Measurements from ENCODE around the gene AFMID.

The AFMID gene

GRCh38 chr17:78228176-78228575, 41.0 kb downstream of the AFMID start:
- no peak for ATAC-seq (ENCODE audit: insufficient read depth, low read depth)
- Histone ChIP-seq H3K9me3 (ENCODE audit: insufficient read depth, low read length, severe bottlenecking) (no peaks in the 10 kb centered on the region), H3K4me1 (ENCODE audit: insufficient read depth, low read length) (no peaks in the 10 kb centered on the region), H3K9ac (ENCODE audit: low read depth, low read length) (no peak overlapping the region), H3K4me2 (ENCODE audit: insufficient read depth, low read length) (no peak overlapping the region), H3K4me3 (ENCODE audit: low read depth in 1 of 2, low read length in 2 of 2) (no peak overlapping the region), H3K79me2 (ENCODE audit: insufficient read depth, low read length) (no peaks in the 10 kb centered on the region), H3K27ac (ENCODE audit: low read length) (no peak overlapping the region), H3K36me3 (ENCODE audit: insufficient read depth, low read length) (peaks cover 19% of the 10 kb centered on the region), H3K27me3 (ENCODE audit: insufficient read depth, low read length, poor library complexity) (no peaks in the 10 kb centered on the region), H4K20me1 (ENCODE audit: insufficient read depth, low read length) (no peaks in the 10 kb centered on the region), H2AFZ (ENCODE audit: low read depth, low read length) (no peak overlapping the region)
- no peak for TF ChIP-seq EZH2 (IDR thresholded peaks at IDR 0.05; ENCODE audit: borderline replicate concordance, low read depth, low read length, severe bottlenecking)
- no peak for TF ChIP-seq CTCF (IDR thresholded peaks at IDR 0.05; ENCODE audit: borderline replicate concordance, extremely low read depth, low read length, poor library complexity, severe bottlenecking)
- DNase-seq, result no peak

- Histone ChIP-seq H3K4me3 (ENCODE audit: low read depth in 1 of 2, low read length in 2 of 2) (no peak overlapping the region), H3K4me1 (ENCODE audit: insufficient read depth, low read length) (no peaks in the 10 kb centered on the region), H3K9me3 (ENCODE audit: insufficient read depth, low read length, severe bottlenecking) (no peaks in the 10 kb centered on the region), H3K27ac (ENCODE audit: low read length) (no peak overlapping the region), H3K4me2 (ENCODE audit: insufficient read depth, low read length) (no peak overlapping the region), H3K36me3 (ENCODE audit: insufficient read depth, low read length) (no peaks in the 10 kb centered on the region), H3K79me2 (ENCODE audit: insufficient read depth, low read length) (no peaks in the 10 kb centered on the region), H4K20me1 (ENCODE audit: insufficient read depth, low read length) (no peaks in the 10 kb centered on the region), H3K9ac (ENCODE audit: low read depth, low read length) (no peak overlapping the region), H2AFZ (ENCODE audit: low read depth, low read length) (no peak overlapping the region), H3K27me3 (ENCODE audit: insufficient read depth, low read length, poor library complexity) (no peaks in the 10 kb centered on the region)
- no peak for TF ChIP-seq EZH2 (IDR thresholded peaks at IDR 0.05; ENCODE audit: borderline replicate concordance, low read depth, low read length, severe bottlenecking)
- no peak for TF ChIP-seq CTCF (IDR thresholded peaks at IDR 0.05; ENCODE audit: borderline replicate concordance, extremely low read depth, low read length, poor library complexity, severe bottlenecking)
- no peak for ATAC-seq (ENCODE audit: insufficient read depth, low read depth)
- no peak for DNase-seq
Observed at GRCh38 chr17:78230252-78230962, 43.2 kb downstream of the AFMID start.

- H3K36me3 ChIP-seq (ENCODE audit: insufficient read depth, low read length), result no peaks in the 10 kb centered on the region
- no peaks in the 10 kb centered on the region for H3K9me3 ChIP-seq (ENCODE audit: insufficient read depth, low read length, severe bottlenecking)
- TF ChIP-seq EZH2 (IDR thresholded peaks at IDR 0.05; ENCODE audit: borderline replicate concordance, low read depth, low read length, severe bottlenecking) (no peak), CTCF (IDR thresholded peaks at IDR 0.05; ENCODE audit: borderline replicate concordance, extremely low read depth, low read length, poor library complexity, severe bottlenecking) (no peak)
- no peak within 1 kb of the TSS for H3K27ac ChIP-seq (ENCODE audit: low read length)
- ATAC-seq (ENCODE audit: insufficient read depth, low read depth) (no peak), DNase-seq (no peak)
- no peak within 1 kb of the TSS for H3K4me2 ChIP-seq (ENCODE audit: insufficient read depth, low read length)
- H4K20me1 ChIP-seq (ENCODE audit: insufficient read depth, low read length), result no peaks in the 10 kb centered on the region
- H3K27me3 ChIP-seq (ENCODE audit: insufficient read depth, low read length, poor library complexity), result no peaks in the 10 kb centered on the region
- no peak within 1 kb of the TSS for H3K4me3 ChIP-seq (ENCODE audit: low read depth in 1 of 2, low read length in 2 of 2)
- H3K79me2 ChIP-seq (ENCODE audit: insufficient read depth, low read length), result no peaks in the 10 kb centered on the region
- H3K9ac ChIP-seq (ENCODE audit: low read depth, low read length), result no peak within 1 kb of the TSS
- no peak within 1 kb of the TSS for H2AFZ ChIP-seq (ENCODE audit: low read depth, low read length)
- no peaks in the 10 kb centered on the region for H3K4me1 ChIP-seq (ENCODE audit: insufficient read depth, low read length)
Observed at GRCh38 chr17:78230996-78231935, 44.1 kb downstream of the AFMID start, which contains the start of gene TMEM235. Gene TMEM235 (plus strand): TSS chr17:78231631. CDS start chr17:78232024, 393 bp downstream.
